ENCODE data around the gene SCAF11. TPM values are rescaled to one million over a fixed set of nuclear protein-coding genes. Genes with fewer than 3 reads are reported as not detected.
"Not testable (repeated sequence)": the region's sequence is repeated elsewhere in the genome, so short reads cannot be mapped to it uniquely, and the experiment has no call there.

Gene SCAF11
- total RNA-seq, 1 donor from 2014 or later: 129 TPM

GRCh38 chr12:46020768-46021167, 30.4 kb upstream of the SCAF11 start:
- Mint-ChIP-seq H3K36me3 (ENCODE audit: unreplicated experiment) (peaks cover 8% of the 10 kb centered on the region), H3K4me3 (ENCODE audit: unreplicated experiment) (no peak overlapping the region), H3K27me3 (ENCODE audit: unreplicated experiment) (peaks cover 37% of the 10 kb centered on the region), H3K4me1 (ENCODE audit: unreplicated experiment) (no peaks in the 10 kb centered on the region), H3K9me3 (ENCODE audit: unreplicated experiment) (peaks cover 43% of the 10 kb centered on the region), H3K27ac (ENCODE audit: unreplicated experiment) (no peak overlapping the region)
- no peak for DNase-seq (ENCODE audit: extremely low spot score, unreplicated experiment)
- no peak for TF ChIP-seq CTCF (IDR thresholded peaks at IDR 0.05)

GRCh38 chr12:46018712-46019111, 28.3 kb upstream of the SCAF11 start:
- peaks cover 51% of the 10 kb centered on the region for H3K27me3 Mint-ChIP-seq (ENCODE audit: unreplicated experiment)
- DNase-seq (ENCODE audit: extremely low spot score, unreplicated experiment); H3K4me1 Mint-ChIP-seq (ENCODE audit: unreplicated experiment); H3K36me3 Mint-ChIP-seq (ENCODE audit: unreplicated experiment); H3K4me3 Mint-ChIP-seq (ENCODE audit: unreplicated experiment); H3K27ac Mint-ChIP-seq (ENCODE audit: unreplicated experiment): not testable (repeated sequence)
- H3K9me3 Mint-ChIP-seq (ENCODE audit: unreplicated experiment): peaks cover 36% of the 10 kb centered on the region

GRCh38 chr12:46017866-46018375, 27.5 kb upstream of the SCAF11 start:
- H3K4me3 Mint-ChIP-seq (ENCODE audit: unreplicated experiment); H3K27ac Mint-ChIP-seq (ENCODE audit: unreplicated experiment); H3K4me1 Mint-ChIP-seq (ENCODE audit: unreplicated experiment); DNase-seq (ENCODE audit: extremely low spot score, unreplicated experiment); H3K36me3 Mint-ChIP-seq (ENCODE audit: unreplicated experiment): not testable (repeated sequence)
- H3K9me3 Mint-ChIP-seq (ENCODE audit: unreplicated experiment): peaks cover 36% of the 10 kb centered on the region
- peaks cover 55% of the 10 kb centered on the region for H3K27me3 Mint-ChIP-seq (ENCODE audit: unreplicated experiment)

- no peak for TF ChIP-seq CTCF (IDR thresholded peaks at IDR 0.05)
- Mint-ChIP-seq H3K4me3 (ENCODE audit: unreplicated experiment) (no peak overlapping the region), H3K36me3 (ENCODE audit: unreplicated experiment) (no peaks in the 10 kb centered on the region), H3K27ac (ENCODE audit: unreplicated experiment) (no peak overlapping the region), H3K9me3 (ENCODE audit: unreplicated experiment) (no peaks in the 10 kb centered on the region), H3K4me1 (ENCODE audit: unreplicated experiment) (no peaks in the 10 kb centered on the region), H3K27me3 (ENCODE audit: unreplicated experiment) (peaks cover 30% of the 10 kb centered on the region)
- no peak for DNase-seq (ENCODE audit: extremely low spot score, unreplicated experiment)
These were observed 15.4 kb upstream of the SCAF11 start for GRCh38 chr12:46005823-46006222.

GRCh38 chr12:46005151-46005797, 14.9 kb upstream of the SCAF11 start:
- Mint-ChIP-seq H3K36me3 (ENCODE audit: unreplicated experiment) (no peaks in the 10 kb centered on the region), H3K4me3 (ENCODE audit: unreplicated experiment) (no peak overlapping the region), H3K27ac (ENCODE audit: unreplicated experiment) (no peak overlapping the region), H3K4me1 (ENCODE audit: unreplicated experiment) (no peaks in the 10 kb centered on the region), H3K27me3 (ENCODE audit: unreplicated experiment) (peaks cover 26% of the 10 kb centered on the region), H3K9me3 (ENCODE audit: unreplicated experiment) (no peaks in the 10 kb centered on the region)
- peak; percentile 58 for TF ChIP-seq CTCF (IDR thresholded peaks at IDR 0.05)
- no peak for DNase-seq (ENCODE audit: extremely low spot score, unreplicated experiment)

- Mint-ChIP-seq H3K4me1 (ENCODE audit: unreplicated experiment) (no peaks in the 10 kb centered on the region), H3K27ac (ENCODE audit: unreplicated experiment) (no peak overlapping the region), H3K9me3 (ENCODE audit: unreplicated experiment) (no peaks in the 10 kb centered on the region), H3K4me3 (ENCODE audit: unreplicated experiment) (no peak overlapping the region), H3K36me3 (ENCODE audit: unreplicated experiment) (no peaks in the 10 kb centered on the region), H3K27me3 (ENCODE audit: unreplicated experiment) (peaks cover 23% of the 10 kb centered on the region)
- DNase-seq (ENCODE audit: extremely low spot score, unreplicated experiment): no peak
- TF ChIP-seq CTCF (IDR thresholded peaks at IDR 0.05): no peak
These were observed 14.3 kb upstream of the SCAF11 start for GRCh38 chr12:46004715-46005114.

- not testable (repeated sequence) for H3K36me3 Mint-ChIP-seq (ENCODE audit: unreplicated experiment); H3K4me3 Mint-ChIP-seq (ENCODE audit: unreplicated experiment); H3K9me3 Mint-ChIP-seq (ENCODE audit: unreplicated experiment); DNase-seq (ENCODE audit: extremely low spot score, unreplicated experiment); H3K27ac Mint-ChIP-seq (ENCODE audit: unreplicated experiment); H3K4me1 Mint-ChIP-seq (ENCODE audit: unreplicated experiment); H3K27me3 Mint-ChIP-seq (ENCODE audit: unreplicated experiment)
These were observed 9.7 kb upstream of the SCAF11 start for GRCh38 chr12:46000076-46000475.
